A673 (cell line): ENCODE measurements around the gene PCID2.

Experiments used
- CTCF ChIP-seq: fragments of 300-800, 200-600 bp; sonication (generic); conservative IDR thresholded peaks from 2 replicates; pipeline ENCODE4 v1.5.1; 2017; ENCODE audit warnings: low read depth, mild to moderate bottlenecking, antibody characterized with exemption, low read length, moderate library complexity, mixed read lengths
- EZH2 ChIP-seq: fragments of 200-600 bp; sonication (generic); IDR thresholded peaks from 2 replicates; pipeline ENCODE4 v1.6.1; 2017; ENCODE audit warnings: borderline replicate concordance, low read depth, mild to moderate bottlenecking, mixed read lengths, antibody characterized with exemption, low read length; ENCODE audit not compliant: poor library complexity, severe bottlenecking

DNA sequence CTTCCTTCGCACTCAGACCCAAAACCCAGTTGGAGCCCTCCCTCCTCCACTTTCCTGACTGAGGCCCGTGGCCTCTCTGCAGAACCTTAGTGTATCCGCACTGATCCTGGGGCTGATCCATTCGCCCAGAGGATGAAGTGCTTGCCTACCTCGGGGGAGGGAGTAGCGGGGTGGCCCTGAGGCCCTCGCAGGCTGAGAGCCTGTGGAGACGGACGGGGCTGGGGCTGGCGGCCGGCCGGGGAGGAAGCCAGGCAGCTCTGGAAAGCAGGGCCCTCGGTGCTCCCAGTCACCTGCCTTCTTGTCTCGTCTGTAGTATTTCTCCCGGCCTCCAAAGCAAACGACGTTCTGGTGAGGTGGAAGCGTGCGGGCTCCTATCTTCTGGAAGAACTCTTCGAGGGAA, 48.8 kb downstream of the PCID2 start:
- TF ChIP-seq EZH2 (no peak), CTCF (no peak)
